Small intestine (tissue), 16 donors: ENCODE measurements around the gene BRD9. TPM values are rescaled to one million over a fixed set of nuclear protein-coding genes. Genes with fewer than 3 reads are reported as not detected.
A peak's percentile ranks its signal among the peaks of the same experiment; 100 is the strongest.
"Not testable (repeated sequence)": the region's sequence is repeated elsewhere in the genome, so short reads cannot be mapped to it uniquely, and the experiment has no call there.

Source experiments
- DNase-seq, 2 donors: peaks; one replicate each; pipeline versions ENCODE4 v3.0.0 to v3.0.0-alpha.2; 2013
- FAIRE-seq: peaks from 2 replicates; lab custom pipeline; 2012; peaks lifted over from hg19 to GRCh38; lab: Jason Lieb, UNC
- H3K27ac ChIP-seq, 3 donors: one replicate each; pipeline ENCODE4 v1.5.1; 2013; ENCODE audit warnings: low read length in 2 of 3, mild to moderate bottlenecking in 2 of 3, control low read depth in 1 of 3, inconsistent platforms in 1 of 3, low read depth in 1 of 3, moderate library complexity in 1 of 3
- H3K27me3 ChIP-seq, 3 donors: one replicate each; pipeline ENCODE4 v1.6.1; 2013; ENCODE audit warnings: low read length in 3 of 3, inconsistent platforms in 1 of 3; ENCODE audit not compliant: control insufficient read depth in 3 of 3, insufficient read depth in 3 of 3
- H3K36me3 ChIP-seq, 3 donors: one replicate each; pipeline ENCODE4 v1.6.1; 2013; ENCODE audit warnings: low read length in 3 of 3, inconsistent platforms in 1 of 3, low read depth in 1 of 3, mild to moderate bottlenecking in 1 of 3, moderate library complexity in 1 of 3; ENCODE audit not compliant: control insufficient read depth in 3 of 3, insufficient read depth in 2 of 3
- H3K4me1 ChIP-seq, 3 donors: one replicate each; pipeline ENCODE4 v1.6.1; 2013; ENCODE audit warnings: low read length in 2 of 3, inconsistent platforms in 1 of 3, low read depth in 1 of 3, mild to moderate bottlenecking in 1 of 3, moderate library complexity in 1 of 3; ENCODE audit not compliant: control insufficient read depth in 3 of 3, insufficient read depth in 2 of 3
- H3K4me3 ChIP-seq, 3 donors: one replicate each; pipeline ENCODE4 v1.5.1; 2013; ENCODE audit warnings: low read length in 3 of 3, control low read depth in 1 of 3, inconsistent platforms in 1 of 3, low read depth in 1 of 3, mild to moderate bottlenecking in 1 of 3, moderate library complexity in 1 of 3
- H3K9me3 ChIP-seq, 2 donors: one replicate each; pipeline ENCODE4 v1.6.1; 2013; ENCODE audit warnings: low read depth in 1 of 2, low read length in 1 of 2; ENCODE audit not compliant: control insufficient read depth in 2 of 2, insufficient read depth in 1 of 2
- WGBS, 3 donors: extraction: QIAGEN DNeasy Blood & Tissue Kit; methylation state at CpG; one replicate each; pipeline ENCODE4 v1.1.7; 2013; 5-methylcytosine and 5-hydroxymethylcytosine counted together
- long read RNA-seq, 10 donors: transcript quantifications; one replicate each; lab custom pipeline, GENCODE V29; 2026
- polyA plus RNA-seq, 4 donors: library from polyadenylated mRNA; stranded (reverse) in 3 of 4; unstranded in 1 of 4; fragments of 200-250 nt in 3 of 4; fragments of 120-200 nt in 1 of 4; gene quantifications; one replicate each; pipeline versions ENCODE4 v1.2.1 to v1.2.3, GENCODE V29; 2013
- donor health status: healthy with polysubstance abuse.
- donor health status: control.
- donor health status: control.
- donor health status: Bipolar disorder and iron deficiency.
- donor health status: healthy.

Gene BRD9
- polyA plus RNA-seq: 10 to 100 TPM; 21.2 to 53.2 (median 30.5) TPM
- long read RNA-seq, donor 1, partial matches to known transcripts: 19 of 20 reads
- long read RNA-seq, donor 1, other reads (novel, unspliced or antisense): 0 of 20 reads
- long read RNA-seq, donor 2, partial matches to known transcripts: 9 of 10 reads
- long read RNA-seq, donor 2, other reads (novel, unspliced or antisense): 0 of 10 reads
- long read RNA-seq, donor 3, partial matches to known transcripts: 11 of 11 reads
- long read RNA-seq, donor 3, other reads (novel, unspliced or antisense): 0 of 11 reads
- long read RNA-seq, donor 4: 0 reads
- long read RNA-seq, donor 5: 0 reads
- long read RNA-seq, donor 6: 0 reads
- long read RNA-seq, donor 7, transcript BRD9-202 (16 exons, 2,156 nt): major isoform, 5 of 12 reads
- long read RNA-seq, donor 7, partial matches to known transcripts: 6 of 12 reads
- long read RNA-seq, donor 7, other reads (novel, unspliced or antisense): 0 of 12 reads
- long read RNA-seq, donor 8: 0 reads
- long read RNA-seq, donor 9, partial matches to known transcripts: 0 of 1 reads
- long read RNA-seq, donor 9, other reads (novel, unspliced or antisense): 0 of 1 reads
- long read RNA-seq, donor 10, partial matches to known transcripts: 5 of 9 reads
- long read RNA-seq, donor 10, other reads (novel, unspliced or antisense): 0 of 9 reads

DNA sequence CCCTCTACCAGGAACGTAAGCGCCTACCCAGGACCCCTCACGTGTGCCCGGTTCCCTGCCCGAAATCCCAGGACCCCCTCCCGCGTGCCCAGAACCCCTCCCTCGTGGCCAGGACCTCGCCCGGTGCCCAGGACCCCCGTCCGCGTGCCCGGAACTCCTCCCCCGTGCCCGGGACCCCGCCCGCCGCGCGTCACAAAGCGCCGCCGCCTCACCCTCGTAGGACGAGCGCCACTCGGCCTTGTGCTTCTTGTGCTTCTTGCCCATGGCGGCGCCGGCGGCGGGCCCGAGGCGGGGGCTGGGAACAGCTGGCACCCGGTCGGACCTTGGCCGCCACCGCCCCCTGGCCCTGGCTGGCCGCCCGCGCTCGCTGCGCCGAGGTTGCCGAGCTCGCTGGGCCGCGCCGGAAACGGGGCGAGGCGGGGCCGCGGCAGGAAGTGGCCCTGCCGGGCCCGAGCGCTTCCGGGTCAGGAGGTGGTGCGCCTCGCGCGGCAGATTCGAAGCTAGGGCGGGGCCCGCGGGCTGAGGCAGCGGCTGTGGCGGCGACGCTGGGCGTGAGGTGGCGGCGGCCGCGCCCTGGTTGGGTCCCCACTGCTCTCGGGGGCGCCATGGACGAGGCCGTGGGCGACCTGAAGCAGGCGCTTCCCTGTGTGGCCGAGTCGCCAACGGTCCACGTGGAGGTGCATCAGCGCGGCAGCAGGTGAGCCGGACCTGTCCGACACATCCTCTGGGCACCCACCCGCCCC, at the start of gene BRD9, which contains the start of gene TRIP13:
Gene BRD9 (minus strand): TSS at position 408 of the 743 bp plus-strand sequence. CDS start 144 bp downstream, at position 264.
Gene TRIP13 (plus strand): TSS at position 491 of the 743 bp plus-strand sequence. CDS start 115 bp downstream, at position 606.
- Histone ChIP-seq H3K27ac (peak within 1 kb of the TSS; percentile 86 to 96 (median 89)), H3K4me1 (peaks cover 0 to 15% (median 3%) of the 10 kb centered on the region in 3 donors), H3K27me3 (no peaks in the 10 kb centered on the region), H3K4me3 (peak within 1 kb of the TSS; percentile 72 to 79 (median 76)), H3K9me3 (no peaks in the 10 kb centered on the region), H3K36me3 (peaks cover 0 to 41% (median 9%) of the 10 kb centered on the region in 3 donors)
- DNase-seq: peak; percentile 91 to 95
- 0% methylated on average over 68 to 91 of the region's 91 CpGs for WGBS, 3 donors
- no peak for FAIRE-seq

DNA sequence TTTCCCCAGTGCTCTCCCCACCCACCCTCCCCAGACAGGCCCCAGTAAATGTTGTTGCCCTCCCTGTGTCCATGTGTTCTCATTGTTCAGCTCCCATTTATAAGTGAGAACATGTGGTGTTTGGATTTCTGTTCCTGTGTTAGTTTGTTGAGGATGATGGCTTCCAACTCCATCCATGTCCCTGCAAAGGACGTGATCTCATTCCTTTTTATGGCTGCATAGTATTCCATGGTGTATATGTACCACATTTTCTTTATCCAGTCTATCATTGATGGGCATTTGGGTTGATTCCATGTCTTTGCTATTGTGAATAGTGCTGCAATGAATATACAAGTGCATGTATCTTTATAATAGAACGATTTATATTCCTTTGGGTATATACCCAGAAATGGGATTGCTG, 48.1 kb upstream of the BRD9 start:
- WGBS, 3 donors: 83 to 97% (median 86%) methylated on average over 2 of the region's 2 CpGs

DNA sequence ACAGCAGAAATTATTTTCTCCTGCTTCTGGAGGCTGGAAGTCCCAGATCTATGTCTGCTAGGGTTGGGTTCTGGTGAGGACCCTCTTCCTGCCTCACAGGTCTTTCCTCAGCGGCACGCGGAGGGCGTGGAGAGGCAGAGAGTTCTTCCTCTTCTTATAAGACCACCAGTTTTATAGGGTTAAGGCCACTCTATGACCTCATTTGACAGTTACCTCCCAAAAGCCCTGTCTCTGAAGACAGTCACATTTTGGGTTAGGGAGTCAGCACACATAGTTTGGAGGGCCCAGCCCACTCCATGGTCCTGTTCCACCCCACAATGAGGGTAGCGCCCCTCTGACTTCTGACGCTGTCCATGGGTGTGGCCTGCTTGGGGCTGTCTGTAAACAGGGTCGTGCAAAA, 46.8 kb upstream of the BRD9 start:
- Histone ChIP-seq H3K4me3 (no peak overlapping the region), H3K4me1 (peaks cover 0 to 11% (median 0%) of the 10 kb centered on the region in 3 donors), H3K27ac (no peak overlapping the region), H3K36me3 (no peaks in the 10 kb centered on the region), H3K27me3 (peaks cover 0 to 2% (median 0%) of the 10 kb centered on the region in 3 donors), H3K9me3 (no peaks in the 10 kb centered on the region)
- FAIRE-seq (no peak), DNase-seq (no peak)
- WGBS, 3 donors: 76 to 83% (median 82%) methylated on average over 7 of the region's 7 CpGs

More for the DNA sequence above, 48.1 kb upstream of the BRD9 start:
- H3K27me3 ChIP-seq, DNase-seq, H3K27ac ChIP-seq, H3K36me3 ChIP-seq, H3K4me3 ChIP-seq, FAIRE-seq, H3K9me3 ChIP-seq: not testable (repeated sequence)
- peaks cover 0 to 24% (median 0%) of the 10 kb centered on the region in 3 donors for H3K4me1 ChIP-seq

DNA sequence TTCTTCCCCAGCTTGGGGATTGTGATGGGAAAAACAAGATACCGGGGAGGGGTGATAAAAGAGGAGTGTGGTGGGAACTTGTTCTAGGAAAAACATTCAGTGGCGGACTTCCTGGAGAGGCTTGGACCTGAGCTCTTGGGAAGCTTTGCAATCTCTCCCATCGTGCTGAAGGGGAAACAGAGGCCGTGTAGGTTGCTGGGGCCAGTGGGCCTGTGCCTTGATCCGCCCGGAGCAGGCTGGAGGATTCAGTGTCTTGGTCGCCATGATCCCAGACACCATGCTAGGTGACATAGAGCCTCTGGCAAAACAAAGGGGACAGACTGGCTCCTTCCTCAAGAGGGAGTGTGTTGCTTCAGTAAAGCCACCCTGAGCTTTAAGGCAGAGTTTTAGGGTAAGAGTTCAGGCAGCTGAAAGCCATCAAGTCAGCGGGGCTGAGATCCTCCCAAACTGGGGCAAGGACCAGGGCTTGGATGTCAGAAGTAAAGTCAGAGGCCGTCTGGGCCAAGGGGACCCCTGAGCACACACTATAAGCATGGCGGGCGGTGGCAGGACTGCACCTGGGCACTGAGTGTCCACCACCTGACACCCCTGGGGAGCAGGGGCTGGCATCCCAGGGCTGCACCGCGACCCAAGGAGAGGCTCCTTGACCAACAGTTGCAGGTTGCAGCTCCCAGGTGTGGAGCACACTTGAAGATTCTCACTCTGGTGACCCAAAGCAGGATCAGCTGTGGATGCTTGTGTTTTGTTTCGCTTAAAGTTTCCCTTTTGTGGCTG, 44.7 kb upstream of the BRD9 start:
- 86 to 87% (median 87%) methylated on average over 14 of the region's 14 CpGs for WGBS, 3 donors
- no peak for FAIRE-seq

DNA sequence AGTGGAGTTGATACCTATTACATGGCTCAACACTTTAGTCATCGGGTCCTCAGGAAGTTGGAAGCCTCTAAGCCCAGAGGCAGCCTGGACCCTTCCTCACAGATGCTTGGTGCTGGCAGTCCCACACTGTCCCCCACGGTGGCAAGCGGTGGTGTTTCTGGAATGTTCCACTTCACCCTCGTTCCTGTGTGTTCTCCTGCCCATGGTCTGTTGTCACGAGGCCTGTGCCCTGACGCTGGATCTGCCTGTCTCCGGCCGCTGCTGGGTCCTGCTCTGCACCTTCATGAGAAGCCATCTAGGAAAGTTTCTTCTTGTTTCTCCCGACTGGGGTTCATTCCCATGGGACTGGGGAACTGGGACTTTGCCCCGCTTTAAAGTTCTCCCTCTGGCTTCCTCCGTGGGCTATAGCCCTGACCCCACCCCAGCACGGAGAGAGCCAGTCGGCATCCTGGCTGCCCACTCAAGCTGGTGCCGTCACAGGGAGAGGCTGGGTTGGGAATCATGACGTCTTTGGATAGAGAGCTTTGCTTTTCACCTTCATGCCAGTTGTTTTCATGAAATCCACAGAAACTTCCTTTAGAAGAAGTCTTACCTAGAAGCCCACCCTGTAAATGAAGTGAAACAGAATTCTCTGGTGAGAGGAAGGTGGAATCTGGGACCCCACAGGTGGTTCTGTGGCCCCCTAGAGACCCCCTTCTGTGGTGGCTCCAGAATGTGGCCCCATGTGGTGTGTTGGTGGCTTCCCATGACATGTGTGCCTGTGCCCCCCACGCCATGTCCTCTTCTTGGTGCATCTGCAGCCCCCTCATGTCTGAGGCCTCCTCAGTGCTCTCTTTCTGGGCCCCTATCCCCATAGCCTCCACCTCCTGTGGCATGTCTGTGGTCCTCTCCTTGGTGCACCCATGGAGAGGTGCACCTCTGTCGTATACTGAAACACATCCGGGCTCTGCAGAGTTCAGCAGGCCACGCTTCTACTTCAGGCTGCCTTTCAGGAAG, 43.8 kb upstream of the BRD9 start:
- no peak for FAIRE-seq

More for the DNA sequence above, 44.7 kb upstream of the BRD9 start:
- H3K27ac ChIP-seq: no peak overlapping the region
- no peaks in the 10 kb centered on the region for H3K4me1 ChIP-seq
- DNase-seq: no peak
- no peaks in the 10 kb centered on the region for H3K36me3 ChIP-seq
- no peaks in the 10 kb centered on the region for H3K27me3 ChIP-seq
- H3K4me3 ChIP-seq: no peak overlapping the region
- peaks cover 0 to 3% of the 10 kb centered on the region in 2 donors for H3K9me3 ChIP-seq

DNA sequence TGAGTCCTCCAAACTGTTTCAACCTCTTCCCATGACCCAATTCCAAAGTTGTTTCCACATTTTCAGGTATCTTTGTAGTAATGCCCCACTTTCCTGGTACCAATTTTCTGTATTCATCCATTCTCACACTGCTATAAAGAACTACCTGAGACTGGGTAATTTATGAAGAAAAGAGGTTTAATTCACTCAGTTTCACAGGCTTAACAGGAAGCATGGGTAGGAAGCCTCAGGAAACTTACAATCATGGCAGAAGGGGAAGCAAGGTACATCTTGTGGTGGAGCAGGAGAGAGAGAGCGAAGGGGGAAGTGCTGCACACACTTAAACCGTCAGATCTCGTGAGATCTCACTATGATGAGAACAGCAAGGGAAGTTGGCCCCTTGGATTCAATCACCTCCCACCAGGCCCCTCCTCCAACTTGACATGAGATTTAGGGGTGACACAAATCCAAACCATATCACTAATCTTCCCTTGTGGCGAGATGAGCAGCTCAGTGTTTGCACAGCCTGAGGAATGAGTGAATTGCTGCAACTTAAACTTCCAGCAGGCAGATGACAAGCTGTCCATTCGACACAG, 43.0 kb upstream of the BRD9 start:
- H3K4me1 ChIP-seq: no peaks in the 10 kb centered on the region
- DNase-seq (no peak), FAIRE-seq (no peak)
- H3K4me3 ChIP-seq: no peak overlapping the region
- WGBS, 3 donors: 75 to 87% (median 80%) methylated on average over 5 of the region's 5 CpGs
- no peaks in the 10 kb centered on the region for H3K27me3 ChIP-seq
- no peak overlapping the region for H3K27ac ChIP-seq
- H3K36me3 ChIP-seq: no peaks in the 10 kb centered on the region
- H3K9me3 ChIP-seq: peaks cover 0 to 3% of the 10 kb centered on the region in 2 donors

More for the DNA sequence above, 43.8 kb upstream of the BRD9 start:
- no peaks in the 10 kb centered on the region for H3K27me3 ChIP-seq
- 66 to 86% (median 70%) methylated on average over 19 of the region's 19 CpGs for WGBS, 3 donors
- H3K36me3 ChIP-seq: no peaks in the 10 kb centered on the region
- no peak overlapping the region for H3K4me3 ChIP-seq
- no peak for DNase-seq
- H3K9me3 ChIP-seq: peaks cover 0 to 3% of the 10 kb centered on the region in 2 donors
- no peaks in the 10 kb centered on the region for H3K4me1 ChIP-seq
- no peak overlapping the region for H3K27ac ChIP-seq
